Parathyroid adenoma (tissue), 2 donors: ENCODE data around the gene KIF27.

Experiments
- H2AFZ ChIP-seq: fragments of 300-600 bp; sonication (generic); one replicate; pipeline ENCODE4 v1.7.0; 2017; ENCODE audit warnings: antibody characterized with exemption, mild to moderate bottlenecking
- H3K27ac ChIP-seq: fragments of 300-600 bp; sonication (generic); one replicate; pipeline ENCODE4 v1.7.0; 2017
- H3K27me3 ChIP-seq: fragments of 300-600 bp; sonication (generic); one replicate; pipeline ENCODE4 v1.7.0; 2017; ENCODE audit warnings: low read length; ENCODE audit not compliant: control insufficient read depth, insufficient read depth
- H3K36me3 ChIP-seq: fragments of 300-600 bp; sonication (generic); one replicate; pipeline ENCODE4 v1.7.0; 2017; ENCODE audit warnings: low read length; ENCODE audit not compliant: control insufficient read depth, insufficient read depth
- H3K4me1 ChIP-seq: fragments of 300-600 bp; sonication (generic); one replicate; pipeline ENCODE4 v1.7.0; 2017; ENCODE audit warnings: control low read depth
- H3K4me2 ChIP-seq: fragments of 300-600 bp; sonication (generic); one replicate; pipeline ENCODE4 v1.7.0; 2017; ENCODE audit warnings: low read length
- H3K4me3 ChIP-seq: fragments of 300-600 bp; sonication (generic); one replicate; pipeline ENCODE4 v1.7.0; 2017; ENCODE audit warnings: low read depth, low read length
- H3K79me2 ChIP-seq: fragments of 300-600 bp; sonication (generic); one replicate; pipeline ENCODE4 v1.7.0; 2017; ENCODE audit warnings: control low read depth
- H3K9ac ChIP-seq: fragments of 300-600 bp; sonication (generic); one replicate; pipeline ENCODE4 v1.7.0; 2017; ENCODE audit warnings: mild to moderate bottlenecking
- H3K9me3 ChIP-seq: fragments of 300-600 bp; sonication (generic); one replicate; pipeline ENCODE4 v1.7.0; 2017; ENCODE audit warnings: low read length; ENCODE audit not compliant: control insufficient read depth
- TF ChIP-seq, protein P1 (sequence below): fragments of 300-600 bp; sonication (generic); IDR thresholded peaks from one replicate; pipeline ENCODE4 v1.7.0; 2017; ENCODE audit warnings: antibody characterized with exemption, mild to moderate bottlenecking
- donor health status: primary hyperparathyroidism.

The KIF27 gene, protein sequence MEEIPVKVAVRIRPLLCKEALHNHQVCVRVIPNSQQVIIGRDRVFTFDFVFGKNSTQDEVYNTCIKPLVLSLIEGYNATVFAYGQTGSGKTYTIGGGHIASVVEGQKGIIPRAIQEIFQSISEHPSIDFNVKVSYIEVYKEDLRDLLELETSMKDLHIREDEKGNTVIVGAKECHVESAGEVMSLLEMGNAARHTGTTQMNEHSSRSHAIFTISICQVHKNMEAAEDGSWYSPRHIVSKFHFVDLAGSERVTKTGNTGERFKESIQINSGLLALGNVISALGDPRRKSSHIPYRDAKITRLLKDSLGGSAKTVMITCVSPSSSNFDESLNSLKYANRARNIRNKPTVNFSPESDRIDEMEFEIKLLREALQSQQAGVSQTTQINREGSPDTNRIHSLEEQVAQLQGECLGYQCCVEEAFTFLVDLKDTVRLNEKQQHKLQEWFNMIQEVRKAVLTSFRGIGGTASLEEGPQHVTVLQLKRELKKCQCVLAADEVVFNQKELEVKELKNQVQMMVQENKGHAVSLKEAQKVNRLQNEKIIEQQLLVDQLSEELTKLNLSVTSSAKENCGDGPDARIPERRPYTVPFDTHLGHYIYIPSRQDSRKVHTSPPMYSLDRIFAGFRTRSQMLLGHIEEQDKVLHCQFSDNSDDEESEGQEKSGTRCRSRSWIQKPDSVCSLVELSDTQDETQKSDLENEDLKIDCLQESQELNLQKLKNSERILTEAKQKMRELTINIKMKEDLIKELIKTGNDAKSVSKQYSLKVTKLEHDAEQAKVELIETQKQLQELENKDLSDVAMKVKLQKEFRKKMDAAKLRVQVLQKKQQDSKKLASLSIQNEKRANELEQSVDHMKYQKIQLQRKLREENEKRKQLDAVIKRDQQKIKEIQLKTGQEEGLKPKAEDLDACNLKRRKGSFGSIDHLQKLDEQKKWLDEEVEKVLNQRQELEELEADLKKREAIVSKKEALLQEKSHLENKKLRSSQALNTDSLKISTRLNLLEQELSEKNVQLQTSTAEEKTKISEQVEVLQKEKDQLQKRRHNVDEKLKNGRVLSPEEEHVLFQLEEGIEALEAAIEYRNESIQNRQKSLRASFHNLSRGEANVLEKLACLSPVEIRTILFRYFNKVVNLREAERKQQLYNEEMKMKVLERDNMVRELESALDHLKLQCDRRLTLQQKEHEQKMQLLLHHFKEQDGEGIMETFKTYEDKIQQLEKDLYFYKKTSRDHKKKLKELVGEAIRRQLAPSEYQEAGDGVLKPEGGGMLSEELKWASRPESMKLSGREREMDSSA (N-terminal part only)

DNA sequence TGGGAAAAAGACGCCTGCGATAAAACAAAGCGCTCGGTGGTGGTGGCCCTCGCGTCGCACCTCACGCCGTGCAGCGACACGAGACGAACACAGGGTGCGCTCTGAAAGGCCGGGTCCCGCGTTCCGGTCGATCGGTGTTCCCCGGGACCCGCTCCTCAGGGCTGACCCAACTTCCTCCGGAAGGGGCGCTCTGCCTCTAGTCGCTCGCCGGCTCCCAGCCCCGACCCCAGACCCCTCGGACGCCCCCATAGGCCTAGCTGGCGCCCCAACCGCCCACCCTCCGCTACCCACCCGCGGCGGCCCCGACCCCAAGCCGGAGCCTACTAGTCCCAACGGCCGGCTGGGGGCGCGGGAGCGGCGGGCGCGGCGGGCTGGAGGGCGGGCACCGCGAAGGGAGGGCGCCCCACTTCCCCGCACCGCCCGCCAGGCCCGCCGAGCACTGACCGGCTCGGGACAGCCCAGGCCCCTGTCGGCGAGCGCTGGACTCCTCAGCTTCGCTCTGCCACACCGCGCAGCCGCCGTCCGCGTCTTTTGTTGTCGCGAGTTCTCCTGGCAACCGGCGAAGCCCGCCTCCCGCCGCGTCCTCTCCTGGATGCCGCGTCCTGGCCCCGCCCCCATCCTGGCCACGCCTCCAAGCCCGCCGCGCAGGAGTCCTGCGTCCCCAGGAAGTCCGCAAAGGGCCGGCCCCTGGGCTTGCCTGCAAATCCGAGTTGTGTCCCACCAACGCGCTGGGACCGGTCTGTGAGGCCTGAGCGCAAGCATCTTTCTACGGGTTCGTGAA is at the start of gene KIF27:
KIF27 (minus strand) TSS at position 506 of the 781 bp plus-strand sequence. CDS start 5,841 bp downstream, outside the sequence.
- peak within 1 kb of the TSS; percentile 71 for H3K4me2 ChIP-seq
- peak within 1 kb of the TSS; percentile 67 for H3K9ac ChIP-seq
- TF ChIP-seq, protein P1, sequence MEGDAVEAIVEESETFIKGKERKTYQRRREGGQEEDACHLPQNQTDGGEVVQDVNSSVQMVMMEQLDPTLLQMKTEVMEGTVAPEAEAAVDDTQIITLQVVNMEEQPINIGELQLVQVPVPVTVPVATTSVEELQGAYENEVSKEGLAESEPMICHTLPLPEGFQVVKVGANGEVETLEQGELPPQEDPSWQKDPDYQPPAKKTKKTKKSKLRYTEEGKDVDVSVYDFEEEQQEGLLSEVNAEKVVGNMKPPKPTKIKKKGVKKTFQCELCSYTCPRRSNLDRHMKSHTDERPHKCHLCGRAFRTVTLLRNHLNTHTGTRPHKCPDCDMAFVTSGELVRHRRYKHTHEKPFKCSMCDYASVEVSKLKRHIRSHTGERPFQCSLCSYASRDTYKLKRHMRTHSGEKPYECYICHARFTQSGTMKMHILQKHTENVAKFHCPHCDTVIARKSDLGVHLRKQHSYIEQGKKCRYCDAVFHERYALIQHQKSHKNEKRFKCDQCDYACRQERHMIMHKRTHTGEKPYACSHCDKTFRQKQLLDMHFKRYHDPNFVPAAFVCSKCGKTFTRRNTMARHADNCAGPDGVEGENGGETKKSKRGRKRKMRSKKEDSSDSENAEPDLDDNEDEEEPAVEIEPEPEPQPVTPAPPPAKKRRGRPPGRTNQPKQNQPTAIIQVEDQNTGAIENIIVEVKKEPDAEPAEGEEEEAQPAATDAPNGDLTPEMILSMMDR, result peak; percentile 18
- peak within 1 kb of the TSS; percentile 84 for H2AFZ ChIP-seq
- no peaks in the 10 kb centered on the region for H3K36me3 ChIP-seq
- peak within 1 kb of the TSS; percentile 50 for H3K4me3 ChIP-seq
- H3K9me3 ChIP-seq, result no peaks in the 10 kb centered on the region
- no peaks in the 10 kb centered on the region for H3K79me2 ChIP-seq
- no peaks in the 10 kb centered on the region for H3K27me3 ChIP-seq
- no peaks in the 10 kb centered on the region for H3K4me1 ChIP-seq
- peak within 1 kb of the TSS; percentile 93 for H3K27ac ChIP-seq

DNA sequence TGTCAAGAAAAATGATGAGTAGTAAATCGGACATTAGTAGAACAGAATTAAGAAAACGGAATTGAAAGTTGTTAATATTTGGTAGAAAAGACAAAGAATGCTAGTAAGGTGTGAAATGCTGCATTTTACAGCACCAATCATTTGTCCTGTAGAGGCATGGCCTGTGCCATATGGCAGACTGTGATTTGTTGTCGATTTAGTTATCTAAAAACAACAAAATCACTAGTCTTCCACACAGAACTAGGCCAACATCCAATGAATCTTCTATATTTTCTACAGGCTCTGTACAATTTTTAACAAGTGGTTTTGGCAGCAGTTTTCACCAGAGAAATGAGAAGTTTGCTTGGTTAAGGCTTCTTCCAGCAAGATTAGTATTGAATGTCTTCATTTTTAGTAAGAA is 48.4 kb upstream of the KIF27 start:
- H3K4me1 ChIP-seq, result no peaks in the 10 kb centered on the region
- H3K9me3 ChIP-seq, result no peaks in the 10 kb centered on the region
- no peak overlapping the region for H2AFZ ChIP-seq
- H3K9ac ChIP-seq, result no peak overlapping the region
- TF ChIP-seq, protein P1, result no peak
- no peaks in the 10 kb centered on the region for H3K36me3 ChIP-seq
- peaks cover under 1% of the 10 kb centered on the region for H3K79me2 ChIP-seq
- no peak overlapping the region for H3K27ac ChIP-seq
- no peak overlapping the region for H3K4me2 ChIP-seq
- H3K4me3 ChIP-seq, result no peak overlapping the region
- no peaks in the 10 kb centered on the region for H3K27me3 ChIP-seq

DNA sequence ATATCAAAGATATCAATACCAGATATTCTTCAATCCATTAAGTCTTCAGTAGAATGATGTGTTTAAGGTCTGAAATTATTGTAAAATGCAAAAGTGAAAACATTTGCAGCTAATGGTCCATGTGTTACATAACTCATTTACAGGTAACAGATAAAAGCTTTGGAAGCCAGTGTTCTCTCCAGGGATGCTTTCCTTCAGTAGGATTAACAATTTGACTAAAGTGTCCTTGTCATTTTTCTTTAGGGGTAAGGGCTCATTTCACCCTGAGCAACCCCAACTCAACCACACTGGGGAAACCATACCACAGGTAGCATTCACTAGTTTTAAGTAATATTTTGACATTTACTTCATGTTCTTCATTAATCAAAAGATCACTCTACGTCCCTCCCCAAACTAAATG is 45.8 kb upstream of the KIF27 start:
- Histone ChIP-seq H3K27me3 (no peaks in the 10 kb centered on the region), H3K9ac (no peak overlapping the region), H2AFZ (no peak overlapping the region), H3K4me2 (no peak overlapping the region), H3K9me3 (no peaks in the 10 kb centered on the region), H3K4me1 (no peaks in the 10 kb centered on the region), H3K27ac (no peak overlapping the region), H3K79me2 (no peaks in the 10 kb centered on the region), H3K36me3 (no peaks in the 10 kb centered on the region), H3K4me3 (no peak overlapping the region)
- TF ChIP-seq, protein P1, result no peak

DNA sequence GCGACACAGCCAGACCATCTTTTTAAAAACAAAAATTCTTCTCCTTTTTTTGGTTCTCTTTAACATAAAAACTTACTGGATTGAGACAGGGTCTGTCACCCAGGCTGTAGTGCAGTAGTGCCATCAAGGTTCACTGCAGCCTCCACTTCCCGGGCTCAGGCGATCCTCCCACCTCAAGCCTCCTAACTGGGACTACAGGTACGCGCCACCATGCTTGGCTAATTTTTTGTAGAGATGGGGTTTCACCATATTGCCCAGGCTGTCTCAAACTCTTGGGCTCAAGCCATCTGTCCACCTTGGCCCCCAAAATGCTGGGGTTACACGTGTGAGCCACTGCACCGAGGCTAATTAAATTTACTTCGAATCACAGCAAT is 45.0 kb upstream of the KIF27 start:
- no peak overlapping the region for H3K4me2 ChIP-seq
- no peak overlapping the region for H3K4me3 ChIP-seq
- TF ChIP-seq, protein P1, result no peak
- no peak overlapping the region for H3K27ac ChIP-seq
- no peaks in the 10 kb centered on the region for H3K36me3 ChIP-seq
- H3K9me3 ChIP-seq, result no peaks in the 10 kb centered on the region
- H2AFZ ChIP-seq, result no peak overlapping the region
- no peak overlapping the region for H3K9ac ChIP-seq
- H3K4me1 ChIP-seq, result no peaks in the 10 kb centered on the region
- H3K79me2 ChIP-seq, result no peaks in the 10 kb centered on the region
- H3K27me3 ChIP-seq, result no peaks in the 10 kb centered on the region
